Stimulated activated CD4-positive, alpha-beta T cell treated with anti-CD3 and anti-CD28 coated beads, Interleukin-12 subunit alpha, Interleukin-12 subunit beta, amount 100 ng/mL, for 24 hours (primary cell): Measurements from ENCODE around the gene CIBAR2.
"Not testable (repeated sequence)": the region's sequence is repeated elsewhere in the genome, so short reads cannot be mapped to it uniquely, and the experiment has no call there.

Source experiments
- DNase-seq, 2 experiments: peaks; one replicate each; pipeline ENCODE4 v3.0.0-alpha.2; 2020; ENCODE audit warnings: low read depth in 2 of 2

The CIBAR2 gene

GRCh38 chr16:85128079-85128837 is 16.0 kb upstream of the CIBAR2 start:
- DNase-seq: no peak

GRCh38 chr16:85127379-85127723 is 15.1 kb upstream of the CIBAR2 start:
- no peak for DNase-seq

GRCh38 chr16:85126705-85127378 is 14.6 kb upstream of the CIBAR2 start:
- DNase-seq: peak; percentile 16 to 50

GRCh38 chr16:85126394-85126704 is 14.1 kb upstream of the CIBAR2 start:
- no peak for DNase-seq

- DNase-seq: no peak
Observed at GRCh38 chr16:85125570-85126393, 13.5 kb upstream of the CIBAR2 start.

- no peak for DNase-seq
Observed at GRCh38 chr16:85124636-85125346, 12.5 kb upstream of the CIBAR2 start.

- no peak for DNase-seq
Observed at GRCh38 chr16:85123891-85124635, 11.8 kb upstream of the CIBAR2 start.

- DNase-seq: not testable (repeated sequence)
Observed at GRCh38 chr16:85123441-85123840, 11.2 kb upstream of the CIBAR2 start.

- no peak for DNase-seq
Observed at GRCh38 chr16:85120006-85120340, 7.7 kb upstream of the CIBAR2 start.

- DNase-seq: no peak
Observed at GRCh38 chr16:85117418-85117817, 5.1 kb upstream of the CIBAR2 start.

- DNase-seq: peak; percentile 72 to 89
Observed at GRCh38 chr16:85114909-85115567, 2.8 kb upstream of the CIBAR2 start.

- no peak for DNase-seq
Observed at GRCh38 chr16:85113913-85114312, 1.6 kb upstream of the CIBAR2 start.

GRCh38 chr16:85113168-85113733 is 979 bp upstream of the CIBAR2 start:
- DNase-seq: no peak

- DNase-seq: no peak
Observed at GRCh38 chr16:85111184-85111583, 1.1 kb downstream of the CIBAR2 start.

GRCh38 chr16:85110105-85110504 is 2.2 kb downstream of the CIBAR2 start:
- no peak for DNase-seq

- DNase-seq: no peak
Observed at GRCh38 chr16:85107532-85107931, 4.7 kb downstream of the CIBAR2 start.

GRCh38 chr16:85107083-85107482 is 5.2 kb downstream of the CIBAR2 start:
- DNase-seq: no peak

- no peak for DNase-seq
Observed at GRCh38 chr16:85105475-85105874, 6.8 kb downstream of the CIBAR2 start.

- DNase-seq: no peak
Observed at GRCh38 chr16:85104821-85105391, 7.4 kb downstream of the CIBAR2 start.

GRCh38 chr16:85104147-85104546 is 8.1 kb downstream of the CIBAR2 start:
- DNase-seq: no peak
